Measurements from ENCODE around the gene MEN1.

MEN1 gene

GRCh38 chr11:64800303-64801157 lies 9.8 kb downstream of the MEN1 start:
- no peak for DNase-seq

DNA sequence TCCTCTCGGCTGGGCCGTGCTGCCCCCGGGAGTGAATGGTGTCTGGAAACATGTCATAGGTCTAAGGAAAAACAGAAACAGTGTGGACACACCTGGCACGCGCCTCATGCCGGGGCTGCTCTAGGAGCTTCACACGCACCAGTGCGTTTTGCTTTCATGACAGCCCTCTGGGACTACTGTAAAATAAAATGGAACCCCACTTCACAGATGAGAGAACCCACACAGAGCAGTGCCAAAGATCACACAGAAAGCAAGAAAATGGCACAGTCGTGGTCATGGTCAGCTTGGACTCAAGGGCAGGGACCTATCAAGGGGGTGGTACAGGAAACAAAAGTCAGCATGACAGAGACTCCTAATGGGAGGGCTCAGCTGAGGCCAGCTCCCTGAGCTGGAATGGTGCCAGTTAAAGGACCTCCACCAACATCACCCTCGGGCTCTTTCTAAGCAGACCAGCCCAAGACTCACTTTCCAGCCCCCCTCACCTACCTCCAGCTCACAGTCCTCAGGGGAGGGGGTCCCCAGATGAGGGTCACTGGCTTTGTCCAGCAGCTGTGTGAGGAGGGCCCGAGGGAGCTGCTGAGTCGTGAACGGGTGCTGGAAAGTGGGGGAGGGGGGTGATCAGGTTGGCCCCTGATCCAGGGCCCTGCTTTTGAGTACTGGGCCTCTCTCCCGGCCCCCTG lies 10.6 kb downstream of the MEN1 start:
- DNase-seq = no peak

DNA sequence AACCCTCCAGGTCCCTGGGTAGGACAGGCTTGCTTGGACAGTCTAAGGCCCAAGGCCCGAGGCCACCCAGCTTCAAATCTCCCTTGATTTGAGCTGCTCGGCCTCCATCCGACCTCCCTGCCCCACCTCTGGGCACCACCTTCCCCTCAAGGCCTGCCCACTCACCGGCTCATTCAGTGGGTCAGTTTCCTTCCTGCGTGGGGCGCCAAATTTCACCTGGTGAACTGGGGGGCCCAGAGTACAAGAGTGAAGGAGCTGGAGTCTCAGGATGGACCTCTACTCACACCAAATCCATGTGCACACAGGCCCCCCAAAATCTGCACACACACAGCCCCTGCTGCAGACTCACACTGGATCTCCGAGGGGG lies 11.1 kb downstream of the MEN1 start:
- DNase-seq = no peak

GRCh38 chr11:64796757-64797541 lies 13.4 kb downstream of the MEN1 start:
- no peak for DNase-seq

- no peak for DNase-seq
Observed at GRCh38 chr11:64796047-64796756, 14.1 kb downstream of the MEN1 start.

GRCh38 chr11:64794526-64794925 lies 15.8 kb downstream of the MEN1 start:
- no peak for DNase-seq

DNA sequence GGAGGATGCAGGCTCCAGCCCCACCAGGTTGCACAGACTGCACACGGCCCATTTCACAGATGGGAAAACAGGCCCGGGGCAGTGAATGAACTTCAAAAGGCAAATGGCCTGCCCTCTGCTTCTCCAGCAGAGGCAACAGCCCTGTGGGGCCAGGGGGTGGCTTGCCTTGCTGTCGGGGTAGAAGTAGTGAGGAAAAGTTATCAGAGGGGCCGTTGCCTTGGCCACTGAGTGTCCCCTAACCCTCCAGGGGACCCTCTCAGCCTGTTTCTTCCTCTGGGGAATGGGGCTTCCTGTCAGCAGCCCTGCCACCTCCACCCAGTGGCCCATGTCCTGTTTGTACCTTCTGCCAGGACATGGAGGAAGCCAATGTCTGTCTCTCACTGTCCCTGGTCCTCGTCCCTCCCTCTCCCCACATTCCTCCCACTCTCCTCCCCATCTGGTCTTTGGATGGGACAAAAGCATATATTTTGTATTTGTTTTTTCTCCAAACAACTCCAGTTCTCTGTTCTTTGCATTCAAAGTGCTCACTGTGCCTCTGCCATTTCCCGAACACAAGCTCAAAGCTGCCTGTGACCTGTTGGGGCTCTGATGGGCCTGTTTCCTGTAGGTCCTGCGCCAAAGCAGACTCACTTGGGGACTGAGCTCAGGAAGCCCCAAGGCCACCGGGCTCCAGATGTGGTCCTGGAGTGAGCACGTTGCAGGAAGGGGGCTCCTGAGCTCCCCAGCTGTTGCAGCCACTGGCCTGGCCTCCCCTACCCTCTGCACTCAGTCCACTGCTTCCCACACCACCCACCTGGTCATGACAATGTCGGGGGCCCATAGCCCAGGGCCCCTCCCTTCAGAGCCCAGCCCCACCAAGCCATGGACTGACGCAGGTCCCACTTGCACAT lies 16.8 kb downstream of the MEN1 start:
- DNase-seq = no peak

DNA sequence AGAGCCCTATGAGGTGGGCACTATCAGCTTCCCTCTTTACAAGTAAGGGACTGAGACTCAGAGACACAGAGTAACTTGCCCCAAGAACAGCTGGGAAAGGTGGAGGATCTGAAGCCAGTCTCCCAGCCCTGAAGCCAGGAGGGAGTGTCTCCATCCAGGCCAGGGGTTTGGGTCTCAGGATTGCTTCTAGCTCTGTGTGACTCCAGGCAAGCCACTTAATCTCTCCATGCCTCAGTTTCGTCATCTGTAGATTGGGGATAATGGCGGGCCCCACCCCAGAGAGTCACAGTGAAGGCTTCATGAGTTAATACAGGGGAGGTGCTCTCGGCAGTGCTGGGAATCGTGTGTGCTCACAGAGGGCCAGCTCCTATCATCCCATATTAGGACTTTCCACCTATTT lies 17.9 kb downstream of the MEN1 start:
- DNase-seq = no peak

GRCh38 chr11:64791781-64792291 lies 18.5 kb downstream of the MEN1 start:
- no peak for DNase-seq

DNA sequence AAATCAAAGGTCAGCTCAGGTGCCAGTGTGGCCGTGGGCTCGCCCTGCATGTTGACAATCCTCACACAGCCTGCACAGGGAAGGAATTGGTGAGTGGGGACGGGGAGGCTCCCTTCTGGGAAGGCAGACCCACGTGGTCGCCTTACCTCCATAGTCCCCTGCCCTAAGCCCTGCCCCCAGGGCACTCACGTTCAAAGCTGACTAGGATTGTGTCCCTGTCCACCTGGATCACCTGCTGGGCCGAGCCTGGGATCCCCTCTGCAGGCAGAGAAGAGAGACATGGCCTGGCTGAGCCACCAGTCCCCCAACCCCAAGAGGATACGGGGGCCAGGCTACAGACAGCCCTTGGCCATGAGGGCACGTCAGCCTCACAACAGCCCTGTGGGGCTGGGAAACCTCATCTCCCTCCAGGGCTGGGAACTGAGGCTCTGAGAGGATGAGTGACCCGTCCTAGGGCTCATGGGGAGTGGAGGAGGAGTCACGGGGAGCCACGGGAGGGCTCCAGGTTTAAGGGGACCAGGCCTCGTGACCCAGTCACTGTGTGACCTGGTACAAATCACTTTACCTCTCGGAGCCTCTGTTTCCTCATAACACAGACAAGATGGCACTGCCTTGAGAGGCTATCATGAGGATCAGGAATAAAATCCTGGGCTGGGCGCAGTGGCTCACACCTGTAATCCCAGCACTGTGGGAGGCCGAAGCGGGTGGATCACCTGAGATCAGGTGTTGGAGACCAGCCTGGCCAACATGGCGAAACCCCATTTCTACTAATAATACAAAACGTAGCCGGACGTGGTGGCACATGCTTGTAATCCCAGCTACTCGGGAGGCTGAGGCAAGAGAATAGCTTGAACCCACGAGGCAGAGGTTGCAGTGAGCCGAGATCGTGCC lies 19.9 kb downstream of the MEN1 start:
- no peak for DNase-seq

- DNase-seq = no peak
Observed at GRCh38 chr11:64789331-64790204, 20.8 kb downstream of the MEN1 start.

- DNase-seq = no peak
Observed at GRCh38 chr11:64788321-64789215, 21.8 kb downstream of the MEN1 start.

- DNase-seq = no peak
Observed at GRCh38 chr11:64787526-64788320, 22.6 kb downstream of the MEN1 start.

DNA sequence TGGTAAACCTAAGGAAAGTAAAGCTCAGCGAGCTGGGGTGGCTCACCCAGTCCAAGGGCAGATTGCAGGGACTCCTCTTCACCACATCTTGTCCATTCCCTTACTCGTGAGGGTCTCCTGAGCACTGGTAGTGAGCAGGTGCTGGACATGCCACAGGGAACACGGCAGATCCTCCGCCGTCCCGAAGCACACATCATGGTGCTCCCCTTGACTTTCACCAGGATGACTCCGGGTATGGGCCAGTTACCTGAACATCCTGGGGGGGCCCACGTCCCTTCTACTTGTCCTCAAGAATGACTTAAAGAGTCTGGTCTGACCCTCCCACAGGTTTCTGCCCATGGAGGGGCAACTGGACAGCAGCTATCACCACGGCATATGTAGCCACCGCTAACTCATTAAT lies 24.0 kb downstream of the MEN1 start:
- no peak for DNase-seq

DNA sequence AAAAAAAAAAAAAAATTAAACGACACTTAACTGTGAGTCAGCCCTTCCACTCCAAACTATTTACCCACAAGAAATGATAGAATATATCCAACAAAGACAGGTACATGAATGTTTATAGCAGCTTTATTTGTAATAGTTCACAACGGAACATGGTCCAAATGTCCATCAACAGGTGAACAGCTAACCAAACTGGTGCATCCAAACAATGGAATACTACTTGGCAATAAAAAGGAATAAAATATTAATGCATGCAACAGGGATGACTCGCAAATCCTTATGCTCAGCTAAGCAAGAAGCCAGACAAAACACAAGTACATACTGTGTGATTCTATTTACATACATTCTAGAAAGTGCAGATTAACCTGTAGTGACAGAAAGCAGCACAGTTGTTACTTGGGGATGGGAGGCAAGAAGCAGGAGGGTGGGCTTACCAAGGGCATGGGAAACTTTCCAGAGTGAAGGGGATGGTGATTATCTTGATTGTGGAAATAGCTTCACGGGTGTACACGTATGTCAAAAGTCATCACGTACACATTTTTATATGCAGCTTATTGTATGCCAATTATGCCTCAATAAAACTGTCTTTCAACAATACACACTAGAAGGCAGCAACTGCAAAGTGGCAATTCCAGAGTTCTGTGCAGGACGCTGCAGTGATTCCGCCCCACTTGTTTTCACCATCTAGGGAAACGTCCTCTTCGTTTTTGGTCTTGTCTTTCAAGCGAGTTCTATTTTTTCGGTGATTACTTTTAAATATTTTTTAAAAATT lies 25.4 kb downstream of the MEN1 start:
- DNase-seq = no peak

- peak; percentile 100 for DNase-seq
Observed at GRCh38 chr11:64778473-64779298, 31.7 kb downstream of the MEN1 start, which contains the start of gene SF1. TSS of gene SF1 (minus strand) at chr11:64778542. CDS start at chr11:64778392, 150 bp downstream.
